H1 (cell line): Measurements from ENCODE around the gene COX7A1. TPM values are rescaled to one million over a fixed set of nuclear protein-coding genes. Genes with fewer than 3 reads are reported as not detected.

ENCODE experiments used
- GABPA ChIP-seq: IDR thresholded peaks from 2 replicates; pipeline ENCODE4 v1.6.1; 2011; ENCODE audit warnings: mild to moderate bottlenecking, low read length, moderate library complexity, borderline replicate concordance; ENCODE audit not compliant: insufficient read depth
- HDAC2 ChIP-seq, 2 experiments: fragments of 300-600 bp in 1 of 2; sonication (generic) in 1 of 2; IDR thresholded peaks; 2 replicates each; pipeline ENCODE4 v1.6.1; 2011 to 2012; ENCODE audit warnings: low read depth in 2 of 2, low read length in 2 of 2, mild to moderate bottlenecking in 2 of 2, moderate library complexity in 2 of 2, borderline replicate concordance in 1 of 2, inconsistent platforms in 1 of 2
- KDM4A ChIP-seq: IDR thresholded peaks from one replicate; pipeline ENCODE4 v1.7.1; 2012; ENCODE audit warnings: low read depth, mild to moderate bottlenecking, moderate library complexity, low read length, inconsistent platforms; ENCODE audit not compliant: severe bottlenecking
- SIN3A ChIP-seq, 2 experiments: IDR thresholded peaks in 1 of 2; conservative IDR thresholded peaks in 1 of 2; 2 replicates each; pipeline ENCODE4 v1.6.1; 2011 to 2012; ENCODE audit warnings: low read length in 2 of 2, improper control_type of control experiment in 1 of 2, low read depth in 1 of 2, mild to moderate bottlenecking in 1 of 2
- polyA plus RNA-seq, 7 experiments: library from polyadenylated mRNA; depleted of rRNA in 3 of 7; stranded (reverse) in 5 of 7; unstranded in 2 of 7; fragments of >200 nt in 5 of 7; fragments of 200-250 nt in 2 of 7; gene quantifications; 1 replicate in 5 of 7; 2 replicates in 1 of 7; 4 replicates in 1 of 7; pipeline versions ENCODE4 v1.2.1 to v1.2.3, GENCODE V29; 2011 to 2013; ENCODE audit warnings: missing spikeins in 2 of 7, mixed read lengths in 2 of 7
- total RNA-seq: library from RNA; stranded (reverse); fragmentation: NEBNext Ultra II Directional; extraction: Animal tissue kit (Norgen Biotek cat#: 25700); gene quantifications from 2 replicates; pipeline ENCODE4 v1.2.1, GENCODE V29; 2021

Gene COX7A1
- total and polyA plus RNA-seq, 2 of the 8 experiments (the other 6 are each of a cell fraction or from before 2014, with no cell fraction given), result 0.60 TPM

DNA sequence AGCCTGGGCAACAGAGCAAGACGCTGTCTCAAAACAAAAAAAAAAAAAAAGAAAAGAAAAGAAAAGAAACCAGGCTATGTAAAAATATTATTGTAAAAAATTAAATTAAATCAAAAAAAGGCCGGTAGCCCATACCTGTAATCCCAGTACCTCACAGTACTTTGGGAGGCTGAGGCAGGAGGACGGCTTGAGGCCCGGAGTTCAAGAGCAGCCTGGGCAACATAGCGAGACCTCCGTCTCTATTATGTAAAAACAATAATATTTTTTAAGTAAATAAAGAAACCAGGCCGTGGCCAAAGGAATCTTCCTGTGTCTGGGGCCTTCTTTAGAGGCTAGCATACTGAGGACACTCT is 13.2 kb downstream of the COX7A1 start (continued):
- TF ChIP-seq GABPA (no peak), SIN3A (conservative IDR thresholded peaks at IDR 0.05 in 1 of 2, IDR thresholded peaks at IDR 0.05 in 1 of 2; ENCODE audit: low read depth in 1 of 2, low read length in 2 of 2) (no peak), KDM4A (no peak), HDAC2 (IDR thresholded peaks at IDR 0.05; ENCODE audit: borderline replicate concordance in 1 of 2, low read depth in 2 of 2, low read length in 2 of 2) (no peak; a peak in 1 of 4 replicates)
- TF ChIP-seq, all 59 proteins: peak for 0
